HT1080 (cell line): ENCODE results near the gene POU3F1. TPM values are rescaled to one million over a fixed set of nuclear protein-coding genes. Genes with fewer than 3 reads are reported as not detected.
"Not testable (repeated sequence)": the region's sequence is repeated elsewhere in the genome, so short reads cannot be mapped to it uniquely, and the experiment has no call there.

Source experiments
- DNase-seq: peaks from one replicate; pipeline ENCODE4 v3.0.0-alpha.2; 2015; ENCODE audit warnings: low read depth
- total RNA-seq: library from RNA; depleted of rRNA; stranded (reverse); fragments of >200 nt; shearing (Covaris generic); gene quantifications from 2 replicates; pipeline ENCODE4 v1.2.3, GENCODE V29; 2014

POU3F1 gene
- total RNA-seq, 1 experiment from 2014 or later: not detected

DNA sequence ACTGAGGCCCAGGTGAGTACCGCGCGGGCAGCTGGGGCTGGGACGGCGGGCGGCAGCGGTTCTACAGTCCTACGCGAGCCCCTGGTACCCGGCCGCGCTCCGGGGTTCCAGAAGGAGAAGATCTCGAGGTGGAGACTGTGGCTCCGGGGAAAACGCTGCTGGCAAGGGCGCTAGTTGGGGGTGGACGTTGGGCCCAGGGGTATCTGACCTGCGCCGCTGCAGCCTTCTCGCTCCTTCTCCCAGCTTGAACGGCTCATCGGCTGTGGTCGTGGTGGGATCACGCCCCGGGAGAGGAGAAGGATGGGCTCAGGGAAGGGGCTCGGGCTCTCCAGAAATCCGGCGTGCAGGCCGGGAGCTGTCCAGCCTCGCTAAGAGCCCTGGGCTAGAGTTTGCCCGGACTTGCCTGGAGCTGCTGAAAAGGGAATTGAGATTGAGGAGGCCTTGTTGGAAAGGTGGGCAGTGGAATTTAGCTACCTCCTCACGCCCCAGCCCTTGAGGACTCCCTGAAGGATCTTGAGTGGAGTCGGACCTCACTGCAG, 1.1 kb upstream of the POU3F1 start:
- DNase-seq: no peak

DNA sequence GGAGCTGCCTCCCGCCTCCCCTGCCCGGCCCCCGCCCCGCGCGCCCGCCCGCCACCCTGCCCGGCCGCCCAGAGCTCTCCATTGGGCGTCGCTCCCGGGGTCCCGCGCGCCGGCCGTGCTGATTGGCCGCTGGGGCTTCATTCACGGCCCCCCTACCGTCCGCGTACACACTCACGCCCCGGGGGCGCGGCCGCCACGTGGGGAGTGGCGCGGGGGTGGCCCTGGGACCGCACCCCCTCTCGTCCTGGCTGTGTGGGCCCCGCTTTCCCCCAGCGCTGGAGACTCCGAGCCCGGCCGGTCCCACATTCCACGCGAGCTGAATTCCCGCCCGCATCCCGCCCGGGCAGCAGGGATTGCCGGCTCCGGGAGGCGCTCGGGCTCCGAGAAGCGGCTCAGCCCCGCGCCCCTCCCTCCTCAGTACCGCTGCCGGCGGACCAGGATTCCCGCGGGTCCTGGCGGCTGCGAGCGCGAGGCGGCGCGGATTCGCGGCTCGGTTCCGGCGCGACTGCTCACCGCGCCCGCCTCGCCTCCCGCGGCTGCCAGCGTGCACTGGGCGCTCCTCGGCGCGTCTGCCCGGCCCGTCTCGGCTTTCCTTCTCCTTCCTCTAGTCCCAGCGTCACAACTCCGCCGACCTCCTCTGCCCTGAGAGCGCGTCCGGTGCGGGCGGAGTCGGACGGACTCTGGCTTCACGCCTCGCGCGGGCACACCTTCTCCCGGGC, 450 bp upstream of the POU3F1 start:
- DNase-seq: peak; percentile 78

DNA sequence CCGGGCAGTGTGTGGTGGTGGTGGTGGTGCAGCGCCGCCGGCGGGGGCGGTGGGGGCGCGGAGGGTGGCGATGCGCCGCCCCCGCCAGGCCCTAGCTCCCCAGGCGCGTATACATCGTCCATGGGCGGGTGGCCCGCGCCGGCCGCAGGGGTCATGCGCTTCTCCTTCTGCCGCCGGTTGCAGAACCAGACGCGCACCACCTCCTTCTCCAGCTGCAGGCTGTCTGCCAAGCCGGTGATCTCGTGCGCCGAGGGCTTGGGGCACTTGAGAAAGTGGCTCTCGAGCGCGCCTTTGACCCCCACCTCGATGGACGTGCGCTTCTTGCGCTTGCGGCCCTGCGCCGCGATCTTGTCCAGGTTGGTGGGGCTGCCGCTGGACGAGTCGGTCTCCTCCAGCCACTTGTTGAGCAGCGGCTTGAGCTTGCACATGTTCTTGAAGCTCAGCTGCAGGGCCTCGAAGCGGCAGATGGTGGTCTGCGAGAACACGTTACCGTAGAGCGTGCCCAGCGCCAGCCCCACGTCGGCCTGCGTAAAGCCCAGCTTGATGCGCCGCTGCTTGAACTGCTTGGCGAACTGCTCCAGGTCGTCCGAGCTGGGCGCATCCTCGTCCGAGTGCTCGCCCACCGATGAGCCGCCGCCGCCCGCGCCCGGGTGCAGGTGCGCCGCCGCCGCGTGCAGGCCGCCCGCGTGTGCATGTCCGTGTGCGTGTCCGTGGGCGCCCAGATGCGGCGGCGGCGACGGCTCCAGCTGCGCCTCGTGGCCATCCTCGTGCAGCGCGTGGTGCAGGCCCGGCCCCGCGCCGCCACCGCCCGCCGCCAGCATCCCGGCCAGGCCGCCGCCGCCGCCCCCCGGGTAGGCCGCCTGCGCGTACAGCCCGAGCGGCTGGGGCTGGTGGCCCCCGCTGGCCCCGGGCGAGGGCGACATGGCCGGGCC, 926 bp downstream of the POU3F1 start:
- no peak for DNase-seq

DNA sequence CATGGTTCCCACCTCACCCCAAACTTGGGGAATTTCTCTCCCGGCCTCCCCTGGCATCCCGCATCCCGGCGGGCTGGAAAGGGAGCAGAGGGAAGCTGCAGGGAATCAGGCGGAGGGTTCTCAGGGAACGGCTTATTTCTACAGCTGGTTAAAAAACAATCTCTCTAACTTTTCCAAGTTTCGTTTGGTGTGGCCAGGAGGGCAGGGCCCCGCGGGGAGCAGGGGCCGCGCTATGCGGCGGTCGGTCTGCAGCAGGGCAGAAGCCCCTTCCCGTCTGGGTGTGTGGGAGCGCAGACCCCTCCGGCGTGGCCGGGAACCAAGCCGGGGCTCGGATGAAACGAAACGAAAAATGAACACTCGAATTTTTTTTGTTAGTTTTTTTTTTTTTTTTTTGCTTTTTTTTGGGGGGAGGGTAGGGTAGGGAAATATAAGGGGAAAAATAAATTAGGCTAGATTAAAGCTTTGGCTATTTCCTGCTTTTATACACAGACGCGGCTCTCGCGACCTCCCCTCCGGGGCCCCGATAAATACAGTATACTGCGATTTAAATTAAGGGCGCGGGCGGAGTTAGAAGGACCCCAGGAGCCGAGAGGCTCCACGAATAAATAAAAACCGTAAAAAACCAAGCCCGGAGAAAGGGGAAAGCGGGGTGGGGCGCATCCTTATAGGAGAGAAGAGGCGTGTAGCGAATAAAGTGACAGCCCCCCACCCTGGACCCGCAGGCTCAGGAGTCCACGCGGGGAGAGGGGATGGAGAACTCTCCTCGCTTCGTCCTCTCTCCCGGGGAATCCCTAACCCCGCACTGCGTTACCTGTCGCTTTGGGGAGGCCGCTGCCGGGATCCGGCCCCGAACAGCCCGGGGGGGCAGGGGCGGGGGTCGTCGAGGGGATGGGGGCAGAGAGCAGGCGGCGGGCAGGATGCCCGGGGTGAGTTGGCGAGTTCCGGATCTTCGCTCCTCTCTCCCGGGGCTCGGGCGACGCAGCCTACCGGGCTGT, 2.1 kb downstream of the POU3F1 start:
- no peak for DNase-seq

DNA sequence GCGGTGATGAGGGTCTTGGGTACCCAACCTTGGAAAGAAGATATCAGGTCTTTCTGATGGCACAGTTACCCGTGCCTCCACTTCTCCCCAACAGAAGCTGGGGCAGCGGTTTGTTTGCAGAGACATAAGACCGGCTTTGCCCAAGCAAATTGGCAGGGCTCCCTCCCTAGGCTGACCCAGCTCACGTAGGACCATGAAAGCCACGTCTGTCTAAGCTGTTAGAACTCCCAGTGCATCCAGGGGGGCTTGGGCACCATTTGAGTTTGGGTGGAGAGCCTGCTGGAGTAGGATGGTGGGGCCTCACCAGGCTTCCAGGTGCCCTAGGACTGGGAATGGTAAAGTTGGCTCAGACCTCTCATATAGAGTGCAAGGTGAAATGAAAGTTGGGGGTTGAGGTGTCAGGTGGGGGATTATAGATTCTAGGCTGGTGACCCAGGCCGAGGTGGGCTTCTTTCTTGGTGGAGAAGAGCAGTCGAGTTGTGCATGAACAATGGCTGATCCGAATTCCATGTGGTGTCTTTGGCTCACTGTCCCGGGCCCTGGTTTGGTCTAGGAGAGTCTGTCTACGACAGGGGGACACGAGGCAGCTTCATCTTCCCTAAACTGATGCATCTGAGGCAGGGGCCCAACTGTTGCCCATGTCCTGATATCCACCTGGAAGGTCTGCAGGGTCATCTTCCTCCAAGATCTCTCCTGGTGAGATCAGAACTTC, 3.4 kb downstream of the POU3F1 start:
- no peak for DNase-seq

DNA sequence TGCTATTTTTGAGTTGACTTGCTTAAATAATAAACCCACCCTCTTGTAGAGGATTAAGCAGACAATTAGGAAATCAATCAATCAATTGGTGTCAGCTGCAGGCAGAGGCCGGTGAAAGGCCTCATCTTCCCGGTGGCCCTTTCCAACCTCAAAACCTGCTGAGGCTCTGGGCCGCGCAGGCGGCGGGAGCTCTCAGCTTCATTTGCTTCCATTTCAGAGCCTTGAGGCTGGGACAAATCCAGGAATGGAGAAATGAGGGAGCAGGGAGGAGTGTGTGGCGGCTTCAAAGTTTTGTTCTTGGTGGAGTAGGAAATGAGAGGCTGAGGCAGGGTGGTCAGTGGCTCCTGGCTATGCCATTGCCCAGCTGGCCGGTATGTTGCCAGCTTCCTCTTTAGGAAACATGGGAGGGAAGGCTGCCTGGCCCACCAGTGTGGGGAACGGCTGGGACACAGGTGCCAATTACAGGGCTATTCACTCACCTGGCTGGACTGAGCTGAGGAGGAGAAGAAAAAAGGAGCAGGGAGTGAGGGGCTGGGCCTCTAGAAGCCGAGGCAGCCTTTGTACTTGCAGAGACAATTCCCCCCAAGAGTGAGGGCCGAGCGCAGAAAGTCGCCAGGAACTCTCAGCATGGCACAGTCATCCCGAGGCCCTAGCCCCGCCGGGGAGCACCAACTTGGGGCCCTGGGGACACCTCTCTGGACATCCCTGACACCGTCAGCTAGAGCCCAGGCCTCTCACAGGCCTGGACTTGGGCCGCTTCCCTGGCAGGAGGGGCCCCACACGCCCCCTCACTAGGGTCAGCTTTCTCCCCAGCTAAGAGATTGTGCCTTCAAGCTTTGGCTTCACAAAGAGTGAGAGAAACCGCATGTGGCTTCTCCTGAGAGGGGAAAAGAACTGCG, 4.4 kb downstream of the POU3F1 start:
- no peak for DNase-seq

DNA sequence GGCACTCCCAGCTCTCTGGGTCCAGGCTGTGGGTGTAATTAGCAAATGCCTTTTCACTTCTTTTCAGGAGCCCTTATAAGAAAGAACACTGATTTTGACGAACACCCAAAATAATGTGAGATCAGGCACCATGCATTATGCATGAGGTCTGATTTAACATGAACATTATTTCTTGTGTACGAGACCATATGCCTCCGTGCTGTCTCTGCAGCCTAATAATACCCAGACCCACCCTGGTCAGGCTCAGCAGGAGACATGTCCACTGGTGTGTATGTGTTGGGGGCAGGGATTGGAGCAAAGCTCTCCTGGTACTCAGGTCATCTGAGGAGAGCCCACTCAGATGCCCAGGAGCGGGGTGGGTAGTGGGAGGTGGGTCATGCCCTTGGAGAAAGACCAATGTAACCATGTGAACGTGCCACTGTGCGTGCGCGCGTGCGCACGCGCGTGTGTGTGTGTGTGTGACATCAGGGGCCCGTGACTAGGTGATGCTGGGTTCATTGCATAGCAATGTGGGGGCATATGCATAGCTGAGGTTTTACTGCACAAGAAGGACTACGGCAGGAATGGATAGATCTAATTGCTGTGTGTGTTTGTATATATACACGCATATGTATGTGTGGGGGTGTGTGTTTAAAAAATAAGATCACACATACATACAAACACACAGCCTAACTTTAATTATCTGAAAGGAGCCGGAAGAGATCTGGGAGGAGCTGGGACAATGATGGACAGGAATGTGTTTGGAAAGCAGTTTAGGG, 7.1 kb downstream of the POU3F1 start:
- DNase-seq: no peak

DNA sequence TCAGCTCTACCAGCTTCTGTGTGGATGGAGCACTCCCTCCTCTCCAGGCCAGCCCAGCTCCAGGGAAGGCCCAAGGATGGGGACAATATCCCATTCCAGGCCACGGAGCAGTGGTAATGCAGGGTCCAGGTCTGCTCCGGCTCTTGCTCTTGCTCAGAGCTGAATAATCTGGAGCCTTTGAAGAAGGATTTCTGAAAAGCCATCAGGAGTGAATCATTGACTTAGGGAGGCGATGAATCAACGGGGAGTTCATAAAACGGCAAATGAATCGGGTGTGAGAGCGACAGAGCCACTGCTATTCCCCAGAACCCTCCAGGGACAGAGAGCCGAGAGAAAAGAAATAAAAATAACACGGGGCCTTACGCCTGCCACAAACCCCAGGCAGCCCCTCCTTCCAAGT, 7.7 kb downstream of the POU3F1 start:
- DNase-seq: peak; percentile 82

DNA sequence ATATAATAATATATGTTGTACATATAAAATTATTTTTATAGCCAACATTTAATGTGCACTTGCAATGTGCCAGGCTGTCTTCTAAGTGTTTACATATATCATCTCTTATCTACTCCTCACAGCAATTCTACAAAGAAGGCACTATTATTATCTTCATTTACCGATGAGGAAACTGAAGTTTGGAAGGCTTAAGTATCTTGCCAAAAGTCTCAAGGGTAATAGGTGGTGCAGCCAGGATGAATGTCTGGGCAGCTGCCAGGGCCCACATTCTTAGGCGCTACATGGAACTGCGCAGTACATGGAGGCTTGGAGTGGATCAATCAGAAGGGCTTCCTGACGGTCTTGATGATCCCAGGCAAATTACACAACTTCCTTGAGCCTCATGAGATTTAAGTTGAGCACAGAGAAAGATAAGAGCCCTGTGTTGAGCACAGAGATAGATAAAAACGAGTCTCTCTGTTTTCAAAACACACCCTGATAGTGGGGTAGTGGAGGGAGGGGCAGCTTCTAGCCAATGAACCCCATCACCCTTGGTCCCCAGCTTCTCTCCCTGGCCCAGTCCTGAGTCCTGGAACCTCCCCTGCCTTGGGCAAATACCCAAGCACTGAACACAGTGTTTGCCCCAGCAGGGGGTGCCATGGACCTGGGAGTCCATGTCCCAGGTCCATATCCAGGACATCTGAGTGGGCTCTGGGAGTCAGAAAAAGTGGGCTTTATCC, 9.2 kb downstream of the POU3F1 start:
- DNase-seq: no peak

DNA sequence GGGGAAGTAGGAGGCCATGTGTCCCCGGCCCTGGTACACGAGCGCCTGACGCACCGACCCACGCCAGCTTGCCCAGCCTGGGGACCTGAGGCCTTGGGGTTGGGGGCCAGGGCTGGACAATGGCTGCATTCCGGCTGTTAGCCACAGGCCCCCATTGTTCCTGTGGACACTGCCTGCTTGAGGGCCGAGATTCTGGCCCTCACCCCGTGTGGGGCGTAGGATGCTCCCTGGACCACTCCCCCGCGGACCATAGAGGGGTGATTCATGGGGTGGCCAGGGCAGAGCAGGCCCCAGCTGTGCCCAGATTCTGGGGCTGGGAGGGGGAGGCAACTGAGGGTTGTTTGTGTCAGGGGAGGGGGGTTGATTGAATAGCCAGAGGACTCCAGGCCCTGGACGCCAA, 11.7 kb downstream of the POU3F1 start:
- no peak for DNase-seq

DNA sequence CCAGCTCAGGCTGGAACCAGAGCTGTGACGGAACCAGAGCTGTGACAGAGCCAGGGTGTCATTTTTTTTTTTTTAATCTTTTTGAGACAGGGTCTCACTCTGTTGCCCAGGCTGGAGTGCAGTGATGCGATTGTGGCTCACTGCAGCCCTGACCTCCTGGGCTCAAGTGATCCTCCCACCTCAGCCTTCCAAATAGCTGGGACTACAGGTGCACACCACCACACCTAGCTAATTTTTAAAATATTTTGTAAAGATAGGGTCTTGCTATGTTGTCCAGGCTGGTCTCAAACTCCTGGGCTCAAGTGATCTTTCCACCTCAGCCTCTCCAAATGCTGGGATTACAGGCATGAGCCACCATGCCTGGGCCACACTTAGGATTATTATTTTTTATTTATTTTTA, 13.6 kb downstream of the POU3F1 start:
- DNase-seq: not testable (repeated sequence)

DNA sequence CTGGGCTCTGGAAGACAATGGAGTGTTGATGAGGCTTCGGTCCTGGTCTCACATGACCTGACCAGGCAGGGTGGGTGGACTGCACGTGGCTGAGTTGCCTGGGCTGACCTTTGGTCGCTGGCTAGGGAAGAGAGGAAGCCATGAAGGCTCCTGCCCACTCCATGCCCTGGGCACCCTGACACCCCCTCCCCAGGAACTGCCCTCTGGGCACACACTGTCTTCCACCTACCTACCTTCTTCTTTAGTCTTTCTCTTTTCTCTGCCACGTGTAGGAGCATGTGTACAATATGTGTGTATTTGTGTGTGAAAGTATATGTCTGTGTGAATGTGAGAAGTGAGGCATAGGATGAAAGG, 15.1 kb downstream of the POU3F1 start:
- DNase-seq: no peak

DNA sequence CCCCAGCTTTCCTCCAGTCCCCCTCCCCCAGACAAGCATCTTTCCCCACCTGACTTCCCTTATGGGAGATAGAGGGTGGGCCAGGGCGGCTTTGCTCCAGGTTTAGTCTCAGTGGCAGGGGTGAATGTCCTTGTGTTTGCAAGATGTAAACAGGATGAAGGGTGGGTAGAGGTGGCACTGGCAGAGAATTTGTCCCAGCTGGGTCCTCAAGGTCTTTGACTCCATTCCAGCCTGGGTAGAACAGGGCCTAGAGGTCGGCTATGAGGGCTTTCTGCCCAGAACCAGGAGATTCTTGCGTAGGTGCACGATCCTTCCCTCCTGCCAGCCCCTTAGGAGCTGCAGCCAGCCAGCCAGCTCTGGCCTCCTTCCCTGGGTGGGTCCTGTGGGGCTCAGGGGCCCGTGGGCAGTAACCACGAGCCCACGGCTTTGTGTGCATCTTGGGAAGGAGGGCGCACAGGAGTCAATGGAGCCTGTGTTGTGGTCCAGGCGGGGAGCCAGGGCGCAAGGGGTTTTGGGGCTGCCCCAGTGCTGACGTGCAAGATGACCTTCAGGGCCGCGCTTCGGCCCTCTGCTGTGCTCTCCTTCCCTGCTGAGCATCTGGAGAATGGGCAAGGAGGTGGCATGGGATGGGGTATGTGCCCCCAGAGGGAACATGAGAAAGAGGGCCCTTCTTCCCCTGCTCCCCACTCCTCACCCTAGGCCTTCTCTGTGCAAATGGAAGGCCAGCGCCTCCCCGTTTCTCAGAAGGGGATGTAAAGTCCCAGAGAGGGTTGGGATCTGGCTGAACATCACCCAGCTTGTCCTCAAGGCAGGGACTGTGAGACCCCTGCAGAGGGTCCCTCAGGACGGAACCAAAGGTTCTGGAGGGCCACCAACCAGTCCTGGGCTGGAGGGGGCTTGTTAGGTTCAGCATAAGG, 15.7 kb downstream of the POU3F1 start:
- DNase-seq: no peak

DNA sequence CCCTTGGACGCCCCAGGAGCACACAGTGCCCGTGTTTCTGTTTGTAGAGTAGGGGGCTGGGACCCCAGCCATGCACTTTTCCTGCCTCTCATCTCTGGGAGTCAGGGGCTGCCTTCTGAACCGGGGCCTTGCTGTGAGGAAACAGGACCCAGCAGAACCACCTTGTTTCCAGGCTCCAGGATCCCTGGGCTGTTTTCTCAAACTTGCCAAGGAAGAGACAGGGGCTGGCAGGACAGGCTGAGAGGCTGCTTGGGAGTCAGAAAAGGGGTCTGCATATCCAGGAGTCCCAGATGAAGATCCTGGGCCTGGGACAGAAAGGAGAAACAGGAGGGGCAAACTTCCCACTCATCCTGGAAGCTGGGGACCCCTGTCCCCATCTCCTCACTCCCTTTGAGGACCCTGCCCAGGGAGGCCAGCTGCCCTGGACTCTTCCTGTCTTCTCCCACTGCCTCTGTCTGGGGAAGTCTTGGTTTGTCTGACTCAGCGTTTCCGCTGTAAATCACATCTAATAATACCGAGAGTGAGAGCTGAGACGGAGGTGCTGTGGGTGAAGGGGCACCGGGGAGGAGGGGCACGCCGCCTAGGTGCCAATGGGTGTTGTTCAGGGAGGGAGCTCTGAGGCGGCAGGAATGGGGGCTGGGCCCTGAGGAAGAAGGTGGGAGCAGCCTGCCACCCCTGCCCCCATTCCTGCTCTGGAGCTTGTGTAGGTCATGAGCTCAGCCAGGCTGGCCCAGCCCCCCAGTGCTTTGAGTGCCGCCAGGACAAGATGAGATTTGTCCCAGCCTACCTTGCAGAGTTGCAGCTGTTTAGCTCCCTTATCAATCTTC, 16.7 kb downstream of the POU3F1 start:
- DNase-seq: peak; percentile 91

DNA sequence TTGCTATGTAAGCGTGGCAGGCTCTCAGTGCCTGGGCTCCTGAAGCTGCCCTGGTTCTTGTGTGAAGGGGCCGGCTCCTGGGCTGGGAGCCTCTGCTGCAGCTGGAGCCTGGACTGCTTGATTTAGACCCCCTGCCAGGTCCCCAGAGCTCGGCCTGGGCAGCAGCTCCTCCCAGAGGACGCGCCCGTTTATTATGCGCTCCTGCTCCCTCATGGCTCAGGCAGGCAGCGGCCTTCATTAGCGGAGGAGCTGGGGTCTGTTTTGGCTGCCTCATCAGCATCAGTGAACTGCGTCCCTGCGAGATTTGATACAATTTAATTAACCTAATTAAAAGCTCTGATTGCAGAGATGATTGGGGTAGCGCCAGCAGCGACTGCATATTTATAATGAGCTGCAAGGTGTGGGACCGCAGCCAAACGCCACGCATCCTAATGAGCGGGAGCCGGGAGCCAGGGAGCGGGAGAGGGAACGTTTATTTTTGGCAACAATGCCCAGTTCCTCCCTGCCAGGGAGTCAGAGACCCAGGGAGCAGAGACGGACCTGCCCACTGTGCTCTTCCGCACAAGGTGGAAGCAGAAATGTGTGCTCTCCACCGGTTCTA, 17.4 kb downstream of the POU3F1 start:
- peak; percentile 31 for DNase-seq

DNA sequence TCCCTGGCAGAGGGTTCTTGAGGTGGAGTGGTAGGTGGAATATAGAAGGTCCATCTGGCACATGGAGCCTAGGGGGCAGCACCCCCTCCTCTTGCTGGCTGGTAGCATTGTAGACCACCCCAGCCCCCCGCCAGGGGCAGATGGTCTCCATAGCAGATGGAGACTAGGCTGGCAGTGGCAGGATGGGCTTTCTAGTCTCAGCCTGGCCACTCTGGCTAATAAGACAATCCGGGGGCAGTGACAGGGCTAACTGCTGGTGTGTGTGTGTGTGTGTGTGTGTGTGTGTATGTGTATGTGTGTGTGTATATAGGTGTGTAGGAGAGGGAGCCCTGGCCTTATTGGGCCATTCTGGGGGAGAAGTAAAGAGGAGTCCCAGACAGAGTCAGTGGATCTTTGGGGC, 17.9 kb downstream of the POU3F1 start:
- DNase-seq: peak; percentile 20
